ENCODE results near the gene C15orf40. TPM values are rescaled to one million over a fixed set of nuclear protein-coding genes. Genes with fewer than 3 reads are reported as not detected.

Gene C15orf40
- total and polyA plus RNA-seq, 2 of the 13 experiments (the other 11 are each of a cell fraction or from before 2014, with no cell fraction given), result 24.0 to 26.3 TPM

DNA sequence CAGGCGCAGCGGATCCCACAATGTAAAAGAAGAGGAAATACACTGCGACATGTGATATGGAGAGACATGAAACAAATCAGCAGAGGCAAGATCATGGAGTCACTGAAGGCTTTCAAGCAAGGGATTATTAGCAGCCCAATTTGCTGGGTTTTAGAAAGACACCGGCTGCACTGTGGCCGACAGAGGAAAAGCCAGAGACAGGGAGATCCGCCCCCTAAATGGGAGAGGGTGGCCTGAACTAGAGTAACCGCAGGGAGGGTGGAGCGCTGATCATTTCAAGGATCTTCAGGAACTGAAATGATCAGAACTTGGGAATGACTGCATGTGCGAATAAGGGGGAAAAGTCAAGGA lies 612 bp upstream of the C15orf40 start (continued):
- TF ChIP-seq, protein P1, sequence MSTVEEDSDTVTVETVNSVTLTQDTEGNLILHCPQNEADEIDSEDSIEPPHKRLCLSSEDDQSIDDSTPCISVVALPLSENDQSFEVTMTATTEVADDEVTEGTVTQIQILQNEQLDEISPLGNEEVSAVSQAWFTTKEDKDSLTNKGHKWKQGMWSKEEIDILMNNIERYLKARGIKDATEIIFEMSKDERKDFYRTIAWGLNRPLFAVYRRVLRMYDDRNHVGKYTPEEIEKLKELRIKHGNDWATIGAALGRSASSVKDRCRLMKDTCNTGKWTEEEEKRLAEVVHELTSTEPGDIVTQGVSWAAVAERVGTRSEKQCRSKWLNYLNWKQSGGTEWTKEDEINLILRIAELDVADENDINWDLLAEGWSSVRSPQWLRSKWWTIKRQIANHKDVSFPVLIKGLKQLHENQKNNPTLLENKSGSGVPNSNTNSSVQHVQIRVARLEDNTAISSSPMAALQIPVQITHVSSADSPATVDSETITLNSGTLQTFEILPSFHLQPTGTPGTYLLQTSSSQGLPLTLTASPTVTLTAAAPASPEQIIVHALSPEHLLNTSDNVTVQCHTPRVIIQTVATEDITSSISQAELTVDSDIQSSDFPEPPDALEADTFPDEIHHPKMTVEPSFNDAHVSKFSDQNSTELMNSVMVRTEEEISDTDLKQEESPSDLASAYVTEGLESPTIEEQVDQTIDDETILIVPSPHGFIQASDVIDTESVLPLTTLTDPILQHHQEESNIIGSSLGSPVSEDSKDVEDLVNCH (CRISPR knock-in tag; IDR thresholded peaks at IDR 0.05), result no peak
- TF ChIP-seq, protein P2, sequence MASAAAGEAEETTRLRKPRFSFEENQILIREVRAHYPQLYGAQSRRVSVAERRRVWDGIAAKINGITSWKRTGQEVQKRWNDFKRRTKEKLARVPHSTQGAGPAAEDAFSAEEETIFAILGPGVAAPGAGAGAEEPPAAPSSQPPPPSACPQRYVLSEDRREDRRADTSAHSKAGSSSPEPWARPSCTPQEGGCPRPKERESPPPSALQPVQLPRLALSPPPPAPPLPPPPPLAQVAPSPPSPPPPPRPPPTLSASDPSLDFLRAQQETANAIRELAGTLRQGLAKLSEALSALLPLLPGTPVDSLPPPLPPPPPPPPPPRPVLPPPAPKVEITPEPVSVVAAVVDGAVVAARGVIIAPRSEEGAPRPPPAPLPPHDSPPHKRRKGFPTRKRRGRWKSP (CRISPR knock-in tag; IDR thresholded peaks at IDR 0.05), result 0 out of 2 replicates have a peak, but pooled peaks have one; percentile 4
- TF ChIP-seq, protein P3, sequence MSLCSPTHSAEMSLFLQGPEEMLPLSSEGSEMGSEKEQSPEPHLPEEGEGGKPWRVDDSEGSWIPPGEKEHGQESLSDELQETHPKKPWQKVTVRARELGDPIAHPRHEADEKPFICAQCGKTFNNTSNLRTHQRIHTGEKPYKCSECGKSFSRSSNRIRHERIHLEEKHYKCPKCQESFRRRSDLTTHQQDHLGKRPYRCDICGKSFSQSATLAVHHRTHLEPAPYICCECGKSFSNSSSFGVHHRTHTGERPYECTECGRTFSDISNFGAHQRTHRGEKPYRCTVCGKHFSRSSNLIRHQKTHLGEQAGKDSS (CRISPR knock-in tag; IDR thresholded peaks at IDR 0.05; ENCODE audit: borderline replicate concordance, low read depth), result 0 out of 2 replicates have a peak, but pooled peaks have one; percentile 34
- TF ChIP-seq PRPF4 (IDR thresholded peaks at IDR 0.05; ENCODE audit: low read depth, low read length, poor library complexity, severe bottlenecking), result peak; percentile 6
- 0 out of 2 replicates have a peak, but pooled peaks have one; percentile 0 for TF ChIP-seq ZNF34 (CRISPR knock-in tag; IDR thresholded peaks at IDR 0.05; ENCODE audit: borderline replicate concordance)

DNA sequence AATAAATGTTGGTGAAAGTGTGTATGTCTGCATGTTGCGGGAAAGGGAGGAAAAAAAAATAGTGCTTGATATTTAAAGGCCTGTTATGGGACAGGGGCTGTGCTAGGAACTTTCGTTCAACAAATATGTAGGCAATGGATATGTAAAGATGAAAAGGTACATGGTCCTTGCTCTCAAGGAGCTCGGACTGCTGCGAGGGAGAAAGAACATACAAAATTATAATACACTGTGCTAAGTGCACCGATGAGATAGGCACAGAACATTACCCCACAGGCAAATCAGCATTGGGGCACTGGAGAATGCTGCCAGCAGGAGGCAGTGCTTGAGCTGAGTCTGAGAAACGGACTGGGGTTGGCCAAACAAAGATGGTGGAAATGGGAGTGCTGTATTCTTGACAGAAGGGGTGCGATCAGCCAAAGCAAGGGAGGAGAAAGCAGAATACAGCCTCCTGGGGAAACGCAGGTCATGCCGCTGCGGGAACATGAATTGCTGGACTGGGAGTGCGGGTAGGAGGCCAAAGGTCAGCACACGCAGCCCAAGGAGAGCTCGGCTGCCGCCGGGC lies 649 bp downstream of the C15orf40 start:
- WGBS (ENCODE audit: low lambda C conversion rate), result 9% methylated on average over 10 of the region's 15 CpGs
- TF ChIP-seq SMYD3 (CRISPR knock-in tag; IDR thresholded peaks at IDR 0.05) (0 out of 2 replicates have a peak, but pooled peaks have one; percentile 54), SP2 (CRISPR knock-in tag; IDR thresholded peaks at IDR 0.05) (no peak), SAP130 (CRISPR knock-in tag; IDR thresholded peaks at IDR 0.05; ENCODE audit: low read depth) (peak; percentile 37; the same call in 1 of the 2 replicates), SMC3 (IDR thresholded peaks at IDR 0.05; ENCODE audit: low read length) (peak; percentile 60), ZFP36 (IDR thresholded peaks at IDR 0.05; ENCODE audit: borderline replicate concordance, low read depth, low read length, partially characterized antibody) (no peak), SIN3B (IDR thresholded peaks at IDR 0.05; ENCODE audit: low read length) (peak; percentile 58; the same call in 1 of the 2 replicates), ZNF567 (CRISPR knock-in tag; IDR thresholded peaks at IDR 0.05; ENCODE audit: borderline replicate concordance) (no peak), ZNF644 (CRISPR knock-in tag; IDR thresholded peaks at IDR 0.05; ENCODE audit: low read depth) (peak; percentile 99), ZNF563 (CRISPR knock-in tag; IDR thresholded peaks at IDR 0.05) (no peak)
- TF ChIP-seq, protein P4, sequence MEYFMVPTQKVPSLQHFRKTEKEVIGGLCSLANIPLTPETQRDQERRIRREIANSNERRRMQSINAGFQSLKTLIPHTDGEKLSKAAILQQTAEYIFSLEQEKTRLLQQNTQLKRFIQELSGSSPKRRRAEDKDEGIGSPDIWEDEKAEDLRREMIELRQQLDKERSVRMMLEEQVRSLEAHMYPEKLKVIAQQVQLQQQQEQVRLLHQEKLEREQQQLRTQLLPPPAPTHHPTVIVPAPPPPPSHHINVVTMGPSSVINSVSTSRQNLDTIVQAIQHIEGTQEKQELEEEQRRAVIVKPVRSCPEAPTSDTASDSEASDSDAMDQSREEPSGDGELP (IDR thresholded peaks at IDR 0.05; ENCODE audit: borderline replicate concordance, low read depth), result no peak
- TF ChIP-seq, protein P5, sequence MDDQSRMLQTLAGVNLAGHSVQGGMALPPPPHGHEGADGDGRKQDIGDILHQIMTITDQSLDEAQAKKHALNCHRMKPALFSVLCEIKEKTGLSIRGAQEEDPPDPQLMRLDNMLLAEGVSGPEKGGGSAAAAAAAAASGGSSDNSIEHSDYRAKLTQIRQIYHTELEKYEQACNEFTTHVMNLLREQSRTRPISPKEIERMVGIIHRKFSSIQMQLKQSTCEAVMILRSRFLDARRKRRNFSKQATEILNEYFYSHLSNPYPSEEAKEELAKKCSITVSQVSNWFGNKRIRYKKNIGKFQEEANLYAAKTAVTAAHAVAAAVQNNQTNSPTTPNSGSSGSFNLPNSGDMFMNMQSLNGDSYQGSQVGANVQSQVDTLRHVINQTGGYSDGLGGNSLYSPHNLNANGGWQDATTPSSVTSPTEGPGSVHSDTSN (CRISPR knock-in tag; IDR thresholded peaks at IDR 0.05; ENCODE audit: borderline replicate concordance), result no peak

More for the DNA sequence above, 649 bp downstream of the C15orf40 start:
- no peaks in the 10 kb centered on the region for H3K9me3 ChIP-seq (ENCODE audit: low read length)
- no peak overlapping the region for H2AFZ ChIP-seq (ENCODE audit: low read length)
- peak; percentile 80 for ATAC-seq
- CTCF ChIA-PET (ENCODE audit: low intra/inter-chr PET ratio, low total read pairs), result interaction anchor here (2.2 kb wide), 1 partner anchor 161 kb away, joined by 7 read pairs; no protein-coding TSS in a partner anchor
- FAIRE-seq, result peak; percentile 60
- no peaks in the 10 kb centered on the region for H4K20me1 ChIP-seq (ENCODE audit: insufficient read depth, low read length)
- H3K79me2 ChIP-seq (ENCODE audit: insufficient read depth, low read length), result peaks cover 13% of the 10 kb centered on the region
- H3K4me2 ChIP-seq (ENCODE audit: low read depth, low read length), result peak overlapping the region; percentile 96
- peak overlapping the region; percentile 82 for H3K9ac ChIP-seq (ENCODE audit: insufficient read depth, low read depth, low read length)
- H3K36me3 ChIP-seq (replicated peaks in 1 of 2; ENCODE audit: control insufficient read depth in 1 of 2, insufficient read depth in 2 of 2, low read length in 2 of 2), result peaks cover 1 to 13% of the 10 kb centered on the region in 2 experiments; a peak in 4 of 5 replicates
- H3K27me3 ChIP-seq (ENCODE audit: control insufficient read depth in 1 of 2, insufficient read depth in 2 of 2, low read length in 2 of 2), result no peaks in the 10 kb centered on the region
- peak; percentile 62 for DNase-seq (ENCODE audit: low spot score)
- intact Hi-C loops (cut with micrococcal nuclease; ENCODE audit: unreplicated experiment), result loop anchor here (5.0 kb wide), 1 partner anchor 258 kb away; no protein-coding TSS in a partner anchor
- in situ Hi-C loops (cut with HindIII; ENCODE audit: extremely low pct_ligation_motif_present, low pct_unique_long_range_greater_than_20kb), result loop anchor here (10.0 kb wide), 1 partner anchor 466 kb away; the partner anchor contains the start of gene RPS17
- peaks cover 33% of the 10 kb centered on the region for H3K4me1 ChIP-seq (ENCODE audit: insufficient read depth, low read length)
- H3K4me3 ChIP-seq (replicated peaks in 1 of 3; ENCODE audit: insufficient read depth in 1 of 3, low read depth in 2 of 3, low read length in 3 of 3), result peak overlapping the region; percentile 63 to 88 (median 66)
- POLR2A ChIA-PET, result interaction anchor here (1.0 to 2.4 kb wide), 10 partner anchors 8 to 471 kb away, joined by 3 to 21 read pairs (median 8); partner anchors contain the start of genes BTBD1 and RAMAC
- H3K27ac ChIP-seq (ENCODE audit: extremely low read length, insufficient read depth, low read length), result peak overlapping the region; percentile 63
- no TSS peak for BruUV-seq (replicated peaks)

Measured in HepG2 (cell line).